Activated T-helper 2 cell treated with anti-CD3 and anti-CD28 coated beads, Interferon-gamma antibody, Interleukin-2, Interleukin-4, amounts not matched to agents 10 μg/mL and 5 μg/mL and 100 μg/mL, durations not matched to agents 14 hours and 24 hours and 36 hours (primary cell): ENCODE measurements around the gene UBALD1. TPM values are rescaled to one million over a fixed set of nuclear protein-coding genes. Genes with fewer than 3 reads are reported as not detected.

Experiments used
- DNase-seq: peaks from one replicate; pipeline ENCODE4 v3.0.0; 2021; ENCODE audit warnings: low spot score
- H3K27ac Mint-ChIP-seq: one replicate; pipeline ENCODE4 v1.8.0; 2021; ENCODE audit warnings: mixed read lengths
- H3K27me3 Mint-ChIP-seq: one replicate; pipeline ENCODE4 v1.8.0; 2021; ENCODE audit warnings: low read depth, mixed read lengths
- H3K36me3 Mint-ChIP-seq: one replicate; pipeline ENCODE4 v1.8.0; 2021; ENCODE audit warnings: low read depth, mixed read lengths
- H3K4me1 Mint-ChIP-seq: one replicate; pipeline ENCODE4 v1.8.0; 2021; ENCODE audit warnings: low read depth, mixed read lengths
- H3K4me3 Mint-ChIP-seq: one replicate; pipeline ENCODE4 v1.8.0; 2021; ENCODE audit warnings: low read depth, mild to moderate bottlenecking, moderate library complexity, mixed read lengths
- H3K9me3 Mint-ChIP-seq: one replicate; pipeline ENCODE4 v1.8.0; 2021; ENCODE audit warnings: mixed read lengths
- intact Hi-C: fragments of 100-400 bp; cut with micrococcal nuclease; formaldehyde crosslinking; loops from one replicate; pipeline ENCODE4 v1.15.1; 2023
- total RNA-seq: library from RNA; stranded (reverse); gene quantifications from 2 replicates; pipeline ENCODE4 v1.2.3, GENCODE V29; 2022

UBALD1 gene
- total RNA-seq, 1 donor from 2014 or later: 25.0 TPM

- Mint-ChIP-seq H3K27ac (peak overlapping the region; percentile 97), H3K4me3 (peak overlapping the region; percentile 88), H3K27me3 (no peaks in the 10 kb centered on the region), H3K36me3 (peaks cover 27% of the 10 kb centered on the region), H3K4me1 (peaks cover 25% of the 10 kb centered on the region), H3K9me3 (no peaks in the 10 kb centered on the region)
- no peak for DNase-seq
- intact Hi-C loops: no loop called here
These were observed 8.9 kb upstream of the UBALD1 start for GRCh38 chr16:4623593-4623992.

- Mint-ChIP-seq H3K4me3 (no peak overlapping the region), H3K9me3 (no peaks in the 10 kb centered on the region), H3K27me3 (no peaks in the 10 kb centered on the region), H3K36me3 (no peaks in the 10 kb centered on the region), H3K27ac (no peak overlapping the region), H3K4me1 (peaks cover 19% of the 10 kb centered on the region)
- no peak for DNase-seq
- intact Hi-C loops: loop anchor here (5.0 kb wide), 2 partner anchors 82 to 142 kb away; partner anchors contain the start of genes CDIP1 and HMOX2
These were observed 4.1 kb upstream of the UBALD1 start for GRCh38 chr16:4618645-4619418.

DNA sequence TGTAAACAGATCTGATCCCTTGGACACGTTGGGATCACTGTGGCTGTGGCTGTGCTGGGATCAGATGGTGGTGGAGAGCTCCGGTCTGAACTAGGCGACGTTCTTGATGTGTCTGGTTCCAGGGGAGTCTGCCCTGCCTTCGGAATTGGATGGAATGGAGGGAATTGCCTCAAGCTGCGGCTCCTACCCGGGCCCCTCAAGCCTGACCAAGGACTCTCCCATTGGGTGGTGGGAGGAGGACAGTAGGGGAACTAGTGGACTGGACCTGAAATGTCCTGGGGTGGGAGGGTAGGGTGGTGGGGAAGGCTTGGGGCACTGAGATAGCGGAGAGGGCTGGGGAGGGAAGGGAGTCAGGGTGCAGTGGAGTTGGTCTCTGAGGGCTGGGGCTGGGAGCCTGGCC lies 3.2 kb upstream of the UBALD1 start:
- Mint-ChIP-seq H3K9me3 (no peaks in the 10 kb centered on the region), H3K27ac (no peak overlapping the region), H3K4me3 (peak overlapping the region; percentile 39), H3K36me3 (no peaks in the 10 kb centered on the region), H3K4me1 (peaks cover 16% of the 10 kb centered on the region), H3K27me3 (no peaks in the 10 kb centered on the region)
- intact Hi-C loops: loop anchor here (5.0 kb wide), 2 partner anchors 81 to 141 kb away; partner anchors contain the start of genes CDIP1 and HMOX2
- DNase-seq: no peak

DNA sequence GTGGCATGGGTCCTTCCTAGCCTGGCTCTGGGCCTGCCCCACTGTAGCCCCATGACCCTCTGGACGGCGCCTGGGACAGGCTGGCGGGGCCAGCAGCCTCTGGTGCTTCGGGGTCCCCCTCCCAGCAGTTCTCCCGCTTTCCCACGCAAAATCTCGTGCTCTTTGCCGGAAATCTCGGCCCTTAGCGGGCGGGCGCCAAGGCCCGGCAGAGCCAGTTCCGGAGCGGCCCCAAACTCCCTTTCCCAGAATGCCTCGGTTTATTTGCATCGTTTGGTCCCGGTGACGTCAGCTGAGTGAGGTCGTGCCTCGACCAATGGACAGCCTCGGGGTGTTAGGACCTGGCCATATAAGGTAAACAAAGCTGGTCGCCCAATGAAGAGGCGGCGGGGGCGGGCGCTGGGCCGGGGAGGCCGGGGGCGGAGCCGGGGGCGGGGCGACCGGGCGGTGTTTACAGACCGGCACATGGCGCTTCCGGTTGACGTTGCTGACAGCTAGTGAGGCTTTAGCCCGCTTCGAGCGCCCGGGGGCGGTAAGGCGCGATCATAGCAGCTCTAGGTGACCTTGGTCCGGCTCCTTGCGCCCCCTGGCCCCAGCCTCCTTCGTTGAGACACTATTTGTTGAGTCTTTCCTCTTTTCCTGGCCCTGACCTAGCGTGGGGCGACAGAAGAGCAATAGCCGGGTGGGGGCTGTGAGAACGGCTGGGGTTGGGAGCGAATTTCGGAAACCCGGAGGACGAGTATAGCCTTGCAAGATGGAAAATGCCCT lies 1.5 kb upstream of the UBALD1 start:
- intact Hi-C loops: loop anchor here (1.0 to 5.0 kb wide), 5 partner anchors 8 to 342 kb away; partner anchors contain the start of genes CDIP1, DNAJA3, HMOX2 and MGRN1

GRCh38 chr16:4615384-4616046 lies 827 bp upstream of the UBALD1 start:
- Mint-ChIP-seq H3K27me3 (no peaks in the 10 kb centered on the region), H3K27ac (peak overlapping the region; percentile 86)

More for the DNA sequence above, 1.5 kb upstream of the UBALD1 start:
- Mint-ChIP-seq H3K27me3 (no peaks in the 10 kb centered on the region), H3K36me3 (no peaks in the 10 kb centered on the region), H3K4me1 (peaks cover 16% of the 10 kb centered on the region), H3K27ac (peak overlapping the region; percentile 98), H3K4me3 (peak overlapping the region; percentile 92), H3K9me3 (no peaks in the 10 kb centered on the region)
- peak; percentile 99 for DNase-seq

GRCh38 chr16:4613636-4614570 lies 785 bp downstream of the UBALD1 start:
- intact Hi-C loops: no loop called here

More at GRCh38 chr16:4615384-4616046, 827 bp upstream of the UBALD1 start:
- peak; percentile 15 for DNase-seq
- Mint-ChIP-seq H3K4me3 (peak overlapping the region; percentile 92), H3K4me1 (peaks cover 16% of the 10 kb centered on the region), H3K9me3 (no peaks in the 10 kb centered on the region), H3K36me3 (no peaks in the 10 kb centered on the region)
- intact Hi-C loops: loop anchor here (1.0 to 5.0 kb wide), 5 partner anchors 9 to 343 kb away; partner anchors contain the start of genes CDIP1, DNAJA3, HMOX2 and MGRN1

DNA sequence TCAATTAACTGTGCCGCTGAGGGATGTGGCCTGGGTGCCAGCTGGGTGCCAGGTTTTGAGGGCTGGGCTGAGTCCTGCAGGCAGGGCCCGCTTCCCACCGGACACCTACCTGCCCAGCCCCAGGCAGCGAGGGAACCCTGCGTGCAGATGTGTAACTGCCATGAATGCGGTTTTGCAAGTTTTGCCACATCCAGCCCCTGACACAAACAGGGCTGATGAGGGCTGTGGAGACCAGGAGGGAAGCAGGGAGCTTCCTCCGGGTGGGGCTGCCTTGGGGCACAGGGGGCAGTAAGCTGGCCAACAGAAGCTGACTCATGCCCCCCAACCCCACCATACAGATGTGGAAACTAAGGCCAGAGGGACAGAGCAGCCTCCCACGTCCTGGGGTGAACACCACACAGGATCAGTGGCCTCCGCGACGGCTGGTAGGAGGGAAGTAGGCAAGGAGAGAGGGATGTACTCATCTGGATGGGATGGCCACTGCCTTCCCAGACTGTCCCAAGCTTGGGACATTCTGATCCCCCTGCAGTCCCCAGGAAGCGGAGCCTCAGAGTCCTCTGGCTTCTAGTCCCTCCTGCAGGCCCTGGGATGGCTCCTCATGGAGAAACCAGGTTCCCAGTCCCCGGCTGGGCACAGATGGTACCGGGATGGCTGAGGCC lies 1.6 kb downstream of the UBALD1 start:
- intact Hi-C loops: no loop called here
- no peak for DNase-seq

More at GRCh38 chr16:4613636-4614570, 785 bp downstream of the UBALD1 start:
- Mint-ChIP-seq H3K4me3 (peak overlapping the region; percentile 74), H3K27ac (no peak overlapping the region), H3K27me3 (no peaks in the 10 kb centered on the region), H3K4me1 (peaks cover 16% of the 10 kb centered on the region), H3K36me3 (no peaks in the 10 kb centered on the region), H3K9me3 (no peaks in the 10 kb centered on the region)
- peak; percentile 17 for DNase-seq

DNA sequence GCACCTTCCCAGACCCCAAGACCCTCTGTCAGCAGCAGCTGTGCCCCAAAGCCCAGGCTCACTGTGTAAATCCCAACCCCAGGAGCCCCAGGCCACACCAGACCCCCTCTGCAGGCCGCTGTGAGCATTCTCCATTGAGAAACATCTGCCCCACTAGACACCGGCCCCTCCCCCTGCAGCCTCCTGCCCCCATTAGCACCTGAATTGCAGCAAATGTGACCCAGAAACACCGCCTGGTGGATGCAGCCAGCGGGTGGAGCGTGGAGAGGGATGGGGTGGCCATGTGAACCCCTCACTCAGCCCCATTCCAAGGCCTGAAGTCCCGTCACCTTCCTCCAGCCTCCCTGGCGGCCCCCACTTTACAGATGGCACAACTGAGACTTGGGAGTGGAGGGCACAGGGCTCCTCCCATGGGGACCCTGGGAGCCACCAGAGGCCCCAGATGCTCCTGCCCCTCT lies 2.2 kb downstream of the UBALD1 start:
- H3K9me3 Mint-ChIP-seq: no peaks in the 10 kb centered on the region
- no peak overlapping the region for H3K27ac Mint-ChIP-seq
- no peak for DNase-seq
- no peaks in the 10 kb centered on the region for H3K27me3 Mint-ChIP-seq
- peaks cover 12% of the 10 kb centered on the region for H3K4me1 Mint-ChIP-seq
- peak overlapping the region; percentile 60 for H3K4me3 Mint-ChIP-seq
- intact Hi-C loops: no loop called here
- no peaks in the 10 kb centered on the region for H3K36me3 Mint-ChIP-seq

More for the DNA sequence above, 1.6 kb downstream of the UBALD1 start:
- no peaks in the 10 kb centered on the region for H3K27me3 Mint-ChIP-seq
- no peaks in the 10 kb centered on the region for H3K9me3 Mint-ChIP-seq
- H3K36me3 Mint-ChIP-seq: no peaks in the 10 kb centered on the region
- peak overlapping the region; percentile 74 for H3K4me3 Mint-ChIP-seq
- no peak overlapping the region for H3K27ac Mint-ChIP-seq
- H3K4me1 Mint-ChIP-seq: peaks cover 16% of the 10 kb centered on the region

- Mint-ChIP-seq H3K27ac (no peak overlapping the region), H3K27me3 (no peaks in the 10 kb centered on the region), H3K4me1 (peaks cover 7% of the 10 kb centered on the region), H3K36me3 (no peaks in the 10 kb centered on the region), H3K4me3 (no peak overlapping the region), H3K9me3 (no peaks in the 10 kb centered on the region)
- intact Hi-C loops: no loop called here
- DNase-seq: no peak
These were observed 3.2 kb downstream of the UBALD1 start for GRCh38 chr16:4611337-4612021.

DNA sequence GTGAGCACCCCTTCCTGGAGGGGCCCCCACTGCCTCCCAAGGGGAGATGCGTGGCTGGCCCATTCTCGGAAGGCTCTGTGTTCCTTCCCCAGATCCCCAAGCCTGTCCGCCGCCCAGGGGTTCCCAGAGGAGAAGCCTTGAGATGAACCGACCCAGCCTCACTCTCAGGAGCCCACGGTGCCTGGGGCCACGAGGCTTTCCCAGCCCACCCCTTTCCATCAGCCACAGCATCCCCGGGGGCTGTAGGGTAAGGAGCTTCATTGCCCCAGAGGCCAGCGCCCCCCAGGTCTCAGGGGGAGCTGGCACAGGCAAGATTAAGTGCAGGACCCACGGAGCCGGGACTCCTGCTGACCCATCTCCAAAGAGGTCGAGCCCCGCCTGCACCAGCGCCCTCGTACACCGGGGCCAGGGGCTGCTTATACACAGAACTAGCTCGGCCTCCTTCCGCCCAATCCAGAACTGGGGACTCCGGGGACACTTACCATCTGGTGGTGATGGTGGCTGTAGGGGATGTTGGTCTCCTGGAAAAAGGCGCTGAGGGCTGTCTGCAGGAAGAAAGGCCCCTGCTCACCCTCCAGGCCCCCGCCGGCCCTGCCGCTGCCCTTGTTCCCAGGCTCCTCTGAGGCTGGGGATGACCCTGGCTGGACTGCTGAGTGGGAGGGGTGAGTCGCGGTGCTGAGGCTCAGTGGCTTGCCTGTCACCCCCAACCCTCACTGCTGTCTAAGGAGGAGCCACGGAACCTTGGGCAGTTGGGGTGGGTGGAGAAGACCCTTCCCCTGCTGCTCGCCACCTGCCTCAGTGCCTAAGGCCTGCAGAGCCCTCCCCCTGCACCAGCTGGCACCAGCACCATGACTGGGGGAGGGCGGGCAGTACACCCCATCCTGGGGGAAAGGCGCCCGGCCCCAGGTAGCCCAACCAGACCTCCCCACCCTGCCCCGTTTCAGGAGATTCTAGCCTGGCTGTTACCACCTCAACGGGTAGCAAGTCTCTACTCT lies 4.4 kb downstream of the UBALD1 start:
- Mint-ChIP-seq H3K27me3 (no peaks in the 10 kb centered on the region), H3K9me3 (no peaks in the 10 kb centered on the region), H3K36me3 (no peaks in the 10 kb centered on the region), H3K4me3 (no peak overlapping the region), H3K27ac (no peak overlapping the region), H3K4me1 (peaks cover 3% of the 10 kb centered on the region)
- DNase-seq: no peak
- intact Hi-C loops: no loop called here
